HEK293 (cell line): ENCODE measurements around the gene DPH2.

ENCODE experiments used
- CTCF ChIA-PET: fragments of 350-600 bp; formaldehyde crosslinking; extraction: SDS; loops from one replicate; lab custom pipeline; 2021; ENCODE audit warnings: antibody characterized with exemption; lab: Yijun Ruan, JAX
- POLR2A ChIA-PET: fragments of 300-600 bp; formaldehyde crosslinking; extraction: SDS; loops from one replicate; lab custom pipeline; 2020; ENCODE audit warnings: antibody characterized with exemption, inconsistent platforms; lab: Yijun Ruan, JAX
- H3K27ac ChIP-seq: fragments of 200-500 bp; sonication (Bioruptor generic); 2 replicates; pipeline ENCODE4 v1.5.1; 2014; ENCODE audit warnings: low read depth, low read length, control low read depth, inconsistent platforms; ENCODE audit errors: extremely low read depth
- H3K36me3 ChIP-seq, 2 experiments: fragments of 200-500 bp in 1 of 2; sonication (Bioruptor generic) in 1 of 2; 1 replicate in 1 of 2; 2 replicates in 1 of 2; pipeline ENCODE4 v1.5.1; 2014 to 2017; ENCODE audit warnings: inconsistent platforms in 2 of 2, low read length in 2 of 2; ENCODE audit not compliant: control insufficient read depth in 2 of 2, insufficient read depth in 1 of 2
- H3K4me1 ChIP-seq: fragments of 200-500 bp; sonication (Bioruptor generic); 2 replicates; pipeline ENCODE4 v1.5.1; 2014; ENCODE audit warnings: mild to moderate bottlenecking, low read length, inconsistent platforms; ENCODE audit not compliant: control insufficient read depth, insufficient read depth
- H3K4me3 ChIP-seq: 2 replicates; pipeline ENCODE4 v1.5.1; 2011; ENCODE audit warnings: low read depth, mild to moderate bottlenecking, control low read depth, low read length, moderate library complexity
- H3K9me3 ChIP-seq: fragments of 200-500 bp; sonication (Bioruptor generic); 2 replicates; pipeline ENCODE4 v1.5.1; 2014; ENCODE audit warnings: low read depth, low read length, inconsistent platforms; ENCODE audit not compliant: control insufficient read depth, insufficient read depth
- EGR2 ChIP-seq: fragments of 450-650 bp; formaldehyde crosslinking; IDR thresholded peaks from 2 replicates; pipeline ENCODE4 v1.5.1; 2016; ENCODE audit warnings: low read depth, missing biosample characterization, missing genetic modification characterization
- MZF1 ChIP-seq: fragments of 450-650 bp; formaldehyde crosslinking; IDR thresholded peaks from 2 replicates; pipeline ENCODE4 v1.5.1; 2017; ENCODE audit warnings: missing biosample characterization, missing genetic modification characterization, borderline replicate concordance
- WT1 ChIP-seq: fragments of 450-650 bp; formaldehyde crosslinking; IDR thresholded peaks from 2 replicates; pipeline ENCODE4 v1.5.1; 2016; ENCODE audit warnings: missing biosample characterization, missing genetic modification characterization
- ZFP37 ChIP-seq: fragments of 450-650 bp; formaldehyde crosslinking; IDR thresholded peaks from 2 replicates; pipeline ENCODE4 v1.5.1; 2016; ENCODE audit warnings: missing biosample characterization, missing genetic modification characterization
- ZNF132 ChIP-seq: fragments of 450-650 bp; formaldehyde crosslinking; IDR thresholded peaks from 2 replicates; pipeline ENCODE4 v1.5.1; 2017; ENCODE audit warnings: missing biosample characterization, missing genetic modification characterization, borderline replicate concordance
- ZNF214 ChIP-seq: fragments of 450-650 bp; formaldehyde crosslinking; IDR thresholded peaks from 2 replicates; pipeline ENCODE4 v1.5.1; 2017; ENCODE audit warnings: missing biosample characterization, mild to moderate bottlenecking, missing genetic modification characterization, borderline replicate concordance
- ZNF302 ChIP-seq: fragments of 450-650 bp; formaldehyde crosslinking; IDR thresholded peaks from 2 replicates; pipeline ENCODE4 v1.5.1; 2016; ENCODE audit warnings: missing biosample characterization, missing genetic modification characterization, low read depth
- ZNF555 ChIP-seq: fragments of 450-650 bp; formaldehyde crosslinking; conservative IDR thresholded peaks from 2 replicates; pipeline ENCODE4 v1.5.1; 2017; ENCODE audit warnings: missing biosample characterization, mild to moderate bottlenecking, missing genetic modification characterization, inconsistent platforms
- ZNF621 ChIP-seq: fragments of 450-650 bp; formaldehyde crosslinking; IDR thresholded peaks from 2 replicates; pipeline ENCODE4 v1.5.1; 2017; ENCODE audit warnings: missing biosample characterization, missing genetic modification characterization
- ZNF629 ChIP-seq: fragments of 450-650 bp; formaldehyde crosslinking; IDR thresholded peaks from 2 replicates; pipeline ENCODE4 v1.5.1; 2017; ENCODE audit warnings: missing biosample characterization, missing genetic modification characterization
- ZNF747 ChIP-seq: fragments of 450-650 bp; formaldehyde crosslinking; IDR thresholded peaks from 2 replicates; pipeline ENCODE4 v1.5.1; 2016; ENCODE audit warnings: missing biosample characterization, missing genetic modification characterization
- TF ChIP-seq, protein P1 (sequence below): fragments of 450-650 bp; formaldehyde crosslinking; IDR thresholded peaks from 2 replicates; pipeline ENCODE4 v1.5.1; 2017; ENCODE audit warnings: missing biosample characterization, missing genetic modification characterization
- TF ChIP-seq, protein P2 (sequence below): fragments of 450-650 bp; formaldehyde crosslinking; IDR thresholded peaks from 2 replicates; pipeline ENCODE4 v1.5.1; 2016; ENCODE audit warnings: missing biosample characterization, missing genetic modification characterization
- TF ChIP-seq, protein P3 (sequence below): fragments of 450-650 bp; formaldehyde crosslinking; conservative IDR thresholded peaks from 2 replicates; pipeline ENCODE4 v1.5.1; 2016; ENCODE audit warnings: low read depth, missing biosample characterization, missing genetic modification characterization
- TF ChIP-seq, protein P4 (sequence below): fragments of 450-650 bp; formaldehyde crosslinking; IDR thresholded peaks from 2 replicates; pipeline ENCODE4 v1.5.1; 2016; ENCODE audit warnings: missing biosample characterization, missing genetic modification characterization
- TF ChIP-seq, protein P5 (sequence below): fragments of 450-650 bp; formaldehyde crosslinking; IDR thresholded peaks from 2 replicates; pipeline ENCODE4 v1.5.1; 2016; ENCODE audit warnings: missing biosample characterization, missing genetic modification characterization

The DPH2 gene

DNA sequence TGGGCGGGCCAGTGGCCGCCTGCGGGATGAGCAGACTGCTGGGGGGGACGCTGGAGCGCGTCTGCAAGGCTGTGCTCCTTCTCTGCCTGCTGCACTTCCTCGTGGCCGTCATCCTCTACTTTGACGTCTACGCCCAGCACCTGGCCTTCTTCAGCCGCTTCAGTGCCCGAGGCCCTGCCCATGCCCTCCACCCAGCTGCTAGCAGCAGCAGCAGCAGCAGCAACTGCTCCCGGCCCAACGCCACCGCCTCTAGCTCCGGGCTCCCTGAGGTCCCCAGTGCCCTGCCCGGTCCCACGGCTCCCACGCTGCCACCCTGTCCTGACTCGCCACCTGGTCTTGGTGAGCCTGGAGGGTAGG lies 11.3 kb downstream of the DPH2 start:
- Histone ChIP-seq H3K36me3 (peaks cover 7 to 80% of the 10 kb centered on the region in 2 experiments), H3K27ac (no peak overlapping the region)
- CTCF ChIA-PET = no interaction called here

DNA sequence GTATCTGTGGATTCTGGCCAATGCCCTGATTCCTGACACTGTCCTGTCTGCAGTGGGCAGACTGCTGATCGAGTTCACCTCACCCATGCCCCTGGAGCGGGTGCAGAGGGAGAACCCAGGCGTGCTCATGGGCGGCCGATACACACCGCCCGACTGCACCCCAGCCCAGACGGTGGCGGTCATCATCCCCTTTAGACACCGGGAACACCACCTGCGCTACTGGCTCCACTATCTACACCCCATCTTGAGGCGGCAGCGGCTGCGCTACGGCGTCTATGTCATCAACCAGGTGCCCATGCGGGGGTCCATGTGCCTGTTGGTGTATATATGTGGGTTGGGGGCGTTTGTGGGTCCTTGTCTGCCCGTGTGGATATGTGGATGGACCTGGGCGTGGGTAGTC lies 11.8 kb downstream of the DPH2 start:
- H3K9me3 ChIP-seq = no peaks in the 10 kb centered on the region
- H3K27ac ChIP-seq = no peak overlapping the region
- H3K4me3 ChIP-seq = no peak overlapping the region
- ChIA-PET CTCF (no interaction called here), POLR2A (no interaction called here)
- peaks cover 3% of the 10 kb centered on the region; the same call in 1 of the 2 replicates for H3K4me1 ChIP-seq
- peaks cover 7 to 80% of the 10 kb centered on the region in 2 experiments for H3K36me3 ChIP-seq
- TF ChIP-seq ZNF302 (tag by site-specific recombination) (no peak), ZNF214 (tag by site-specific recombination) (no peak), WT1 (tag by site-specific recombination) (no peak), ZNF621 (tag by site-specific recombination) (no peak), ZFP37 (tag by site-specific recombination) (no peak), ZNF629 (tag by site-specific recombination) (no peak), ZNF747 (tag by site-specific recombination) (no peak), ZNF555 (tag by site-specific recombination) (no peak), MZF1 (tag by site-specific recombination) (no peak)
- TF ChIP-seq, protein P1, sequence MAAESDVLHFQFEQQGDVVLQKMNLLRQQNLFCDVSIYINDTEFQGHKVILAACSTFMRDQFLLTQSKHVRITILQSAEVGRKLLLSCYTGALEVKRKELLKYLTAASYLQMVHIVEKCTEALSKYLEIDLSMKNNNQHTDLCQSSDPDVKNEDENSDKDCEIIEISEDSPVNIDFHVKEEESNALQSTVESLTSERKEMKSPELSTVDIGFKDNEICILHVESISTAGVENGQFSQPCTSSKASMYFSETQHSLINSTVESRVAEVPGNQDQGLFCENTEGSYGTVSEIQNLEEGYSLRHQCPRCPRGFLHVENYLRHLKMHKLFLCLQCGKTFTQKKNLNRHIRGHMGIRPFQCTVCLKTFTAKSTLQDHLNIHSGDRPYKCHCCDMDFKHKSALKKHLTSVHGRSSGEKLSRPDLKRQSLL (tag by site-specific recombination) = no peak
- TF ChIP-seq, protein P2, sequence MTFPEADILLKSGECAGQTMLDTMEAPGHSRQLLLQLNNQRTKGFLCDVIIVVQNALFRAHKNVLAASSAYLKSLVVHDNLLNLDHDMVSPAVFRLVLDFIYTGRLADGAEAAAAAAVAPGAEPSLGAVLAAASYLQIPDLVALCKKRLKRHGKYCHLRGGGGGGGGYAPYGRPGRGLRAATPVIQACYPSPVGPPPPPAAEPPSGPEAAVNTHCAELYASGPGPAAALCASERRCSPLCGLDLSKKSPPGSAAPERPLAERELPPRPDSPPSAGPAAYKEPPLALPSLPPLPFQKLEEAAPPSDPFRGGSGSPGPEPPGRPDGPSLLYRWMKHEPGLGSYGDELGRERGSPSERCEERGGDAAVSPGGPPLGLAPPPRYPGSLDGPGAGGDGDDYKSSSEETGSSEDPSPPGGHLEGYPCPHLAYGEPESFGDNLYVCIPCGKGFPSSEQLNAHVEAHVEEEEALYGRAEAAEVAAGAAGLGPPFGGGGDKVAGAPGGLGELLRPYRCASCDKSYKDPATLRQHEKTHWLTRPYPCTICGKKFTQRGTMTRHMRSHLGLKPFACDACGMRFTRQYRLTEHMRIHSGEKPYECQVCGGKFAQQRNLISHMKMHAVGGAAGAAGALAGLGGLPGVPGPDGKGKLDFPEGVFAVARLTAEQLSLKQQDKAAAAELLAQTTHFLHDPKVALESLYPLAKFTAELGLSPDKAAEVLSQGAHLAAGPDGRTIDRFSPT (tag by site-specific recombination) = no peak
- TF ChIP-seq, protein P3, sequence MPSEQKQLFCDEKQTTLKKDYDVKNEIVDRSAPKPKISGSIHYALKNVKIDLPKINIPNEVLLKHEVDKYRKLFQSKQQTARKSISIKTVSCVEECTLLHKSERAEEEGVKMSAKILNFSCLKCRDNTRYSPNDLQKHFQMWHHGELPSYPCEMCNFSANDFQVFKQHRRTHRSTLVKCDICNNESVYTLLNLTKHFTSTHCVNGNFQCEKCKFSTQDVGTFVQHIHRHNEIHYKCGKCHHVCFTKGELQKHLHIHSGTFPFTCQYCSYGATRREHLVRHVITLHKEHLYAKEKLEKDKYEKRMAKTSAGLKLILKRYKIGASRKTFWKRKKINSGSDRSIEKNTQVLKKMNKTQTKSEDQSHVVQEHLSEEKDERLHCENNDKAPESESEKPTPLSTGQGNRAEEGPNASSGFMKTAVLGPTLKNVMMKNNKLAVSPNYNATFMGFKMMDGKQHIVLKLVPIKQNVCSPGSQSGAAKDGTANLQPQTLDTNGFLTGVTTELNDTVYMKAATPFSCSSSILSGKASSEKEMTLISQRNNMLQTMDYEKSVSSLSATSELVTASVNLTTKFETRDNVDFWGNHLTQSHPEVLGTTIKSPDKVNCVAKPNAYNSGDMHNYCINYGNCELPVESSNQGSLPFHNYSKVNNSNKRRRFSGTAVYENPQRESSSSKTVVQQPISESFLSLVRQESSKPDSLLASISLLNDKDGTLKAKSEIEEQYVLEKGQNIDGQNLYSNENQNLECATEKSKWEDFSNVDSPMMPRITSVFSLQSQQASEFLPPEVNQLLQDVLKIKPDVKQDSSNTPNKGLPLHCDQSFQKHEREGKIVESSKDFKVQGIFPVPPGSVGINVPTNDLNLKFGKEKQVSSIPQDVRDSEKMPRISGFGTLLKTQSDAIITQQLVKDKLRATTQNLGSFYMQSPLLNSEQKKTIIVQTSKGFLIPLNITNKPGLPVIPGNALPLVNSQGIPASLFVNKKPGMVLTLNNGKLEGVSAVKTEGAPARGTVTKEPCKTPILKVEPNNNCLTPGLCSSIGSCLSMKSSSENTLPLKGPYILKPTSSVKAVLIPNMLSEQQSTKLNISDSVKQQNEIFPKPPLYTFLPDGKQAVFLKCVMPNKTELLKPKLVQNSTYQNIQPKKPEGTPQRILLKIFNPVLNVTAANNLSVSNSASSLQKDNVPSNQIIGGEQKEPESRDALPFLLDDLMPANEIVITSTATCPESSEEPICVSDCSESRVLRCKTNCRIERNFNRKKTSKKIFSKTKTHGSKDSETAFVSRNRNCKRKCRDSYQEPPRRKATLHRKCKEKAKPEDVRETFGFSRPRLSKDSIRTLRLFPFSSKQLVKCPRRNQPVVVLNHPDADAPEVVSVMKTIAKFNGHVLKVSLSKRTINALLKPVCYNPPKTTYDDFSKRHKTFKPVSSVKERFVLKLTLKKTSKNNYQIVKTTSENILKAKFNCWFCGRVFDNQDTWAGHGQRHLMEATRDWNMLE (tag by site-specific recombination) = no peak
- TF ChIP-seq, protein P4, sequence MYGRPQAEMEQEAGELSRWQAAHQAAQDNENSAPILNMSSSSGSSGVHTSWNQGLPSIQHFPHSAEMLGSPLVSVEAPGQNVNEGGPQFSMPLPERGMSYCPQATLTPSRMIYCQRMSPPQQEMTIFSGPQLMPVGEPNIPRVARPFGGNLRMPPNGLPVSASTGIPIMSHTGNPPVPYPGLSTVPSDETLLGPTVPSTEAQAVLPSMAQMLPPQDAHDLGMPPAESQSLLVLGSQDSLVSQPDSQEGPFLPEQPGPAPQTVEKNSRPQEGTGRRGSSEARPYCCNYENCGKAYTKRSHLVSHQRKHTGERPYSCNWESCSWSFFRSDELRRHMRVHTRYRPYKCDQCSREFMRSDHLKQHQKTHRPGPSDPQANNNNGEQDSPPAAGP (tag by site-specific recombination) = no peak
- TF ChIP-seq, protein P5, sequence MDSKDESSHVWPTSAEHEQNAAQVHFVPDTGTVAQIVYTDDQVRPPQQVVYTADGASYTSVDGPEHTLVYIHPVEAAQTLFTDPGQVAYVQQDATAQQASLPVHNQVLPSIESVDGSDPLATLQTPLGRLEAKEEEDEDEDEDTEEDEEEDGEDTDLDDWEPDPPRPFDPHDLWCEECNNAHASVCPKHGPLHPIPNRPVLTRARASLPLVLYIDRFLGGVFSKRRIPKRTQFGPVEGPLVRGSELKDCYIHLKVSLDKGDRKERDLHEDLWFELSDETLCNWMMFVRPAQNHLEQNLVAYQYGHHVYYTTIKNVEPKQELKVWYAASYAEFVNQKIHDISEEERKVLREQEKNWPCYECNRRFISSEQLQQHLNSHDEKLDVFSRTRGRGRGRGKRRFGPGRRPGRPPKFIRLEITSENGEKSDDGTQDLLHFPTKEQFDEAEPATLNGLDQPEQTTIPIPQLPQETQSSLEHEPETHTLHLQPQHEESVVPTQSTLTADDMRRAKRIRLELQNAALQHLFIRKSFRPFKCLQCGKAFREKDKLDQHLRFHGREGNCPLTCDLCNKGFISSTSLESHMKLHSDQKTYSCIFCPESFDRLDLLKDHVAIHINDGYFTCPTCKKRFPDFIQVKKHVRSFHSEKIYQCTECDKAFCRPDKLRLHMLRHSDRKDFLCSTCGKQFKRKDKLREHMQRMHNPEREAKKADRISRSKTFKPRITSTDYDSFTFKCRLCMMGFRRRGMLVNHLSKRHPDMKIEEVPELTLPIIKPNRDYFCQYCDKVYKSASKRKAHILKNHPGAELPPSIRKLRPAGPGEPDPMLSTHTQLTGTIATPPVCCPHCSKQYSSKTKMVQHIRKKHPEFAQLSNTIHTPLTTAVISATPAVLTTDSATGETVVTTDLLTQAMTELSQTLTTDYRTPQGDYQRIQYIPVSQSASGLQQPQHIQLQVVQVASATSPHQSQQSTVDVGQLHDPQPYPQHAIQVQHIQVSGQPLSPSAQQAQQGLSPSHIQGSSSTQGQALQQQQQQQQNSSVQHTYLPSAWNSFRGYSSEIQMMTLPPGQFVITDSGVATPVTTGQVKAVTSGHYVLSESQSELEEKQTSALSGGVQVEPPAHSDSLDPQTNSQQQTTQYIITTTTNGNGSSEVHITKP (tag by site-specific recombination) = no peak

More for the DNA sequence above, 11.3 kb downstream of the DPH2 start:
- no peak overlapping the region for H3K4me3 ChIP-seq
- POLR2A ChIA-PET = no interaction called here
- TF ChIP-seq ZNF132 (tag by site-specific recombination) (no peak), EGR2 (tag by site-specific recombination) (0 out of 2 replicates have a peak, but pooled peaks have one; percentile 5)
- no peaks in the 10 kb centered on the region for H3K9me3 ChIP-seq
- peaks cover 3% of the 10 kb centered on the region; the same call in 1 of the 2 replicates for H3K4me1 ChIP-seq
